Prostate gland (tissue), 2 donors: Measurements from ENCODE around the gene NUAK1.

Experiments
- CTCF ChIP-seq, 4 experiments: fragments of 200-600 bp in 2 of 4; fragments of 450-650 bp in 2 of 4; sonication (generic) in 2 of 4; IDR thresholded peaks; 1 replicate in 3 of 4; 2 replicates in 1 of 4; pipeline ENCODE4 v1.5.1; 2016 to 2019; ENCODE audit warnings: antibody characterized with exemption in 4 of 4, mild to moderate bottlenecking in 2 of 4, moderate library complexity in 2 of 4
- POLR2A ChIP-seq: fragments of 450-650 bp; IDR thresholded peaks from one replicate; pipeline ENCODE4 v1.6.1; 2016; ENCODE audit warnings: antibody characterized with exemption, mild to moderate bottlenecking
- POLR2AphosphoS5 ChIP-seq: sonication (generic); formaldehyde crosslinking; IDR thresholded peaks from one replicate; pipeline ENCODE4 v1.6.1; 2017; ENCODE audit warnings: antibody characterized with exemption

- TF ChIP-seq CTCF (IDR thresholded peaks at IDR 0.05) (no peak), POLR2A (no peak), POLR2AphosphoS5 (no peak)
Observed at GRCh38 chr12:106054049-106054448, 84.7 kb downstream of the NUAK1 start.
